Measurements from ENCODE around the gene WBP2. TPM values are rescaled to one million over a fixed set of nuclear protein-coding genes. Genes with fewer than 3 reads are reported as not detected.

Gene WBP2
- total and polyA plus RNA-seq, 2 of the 13 experiments (the other 11 are each of a cell fraction or from before 2014, with no cell fraction given): 29.2 to 29.5 TPM

DNA sequence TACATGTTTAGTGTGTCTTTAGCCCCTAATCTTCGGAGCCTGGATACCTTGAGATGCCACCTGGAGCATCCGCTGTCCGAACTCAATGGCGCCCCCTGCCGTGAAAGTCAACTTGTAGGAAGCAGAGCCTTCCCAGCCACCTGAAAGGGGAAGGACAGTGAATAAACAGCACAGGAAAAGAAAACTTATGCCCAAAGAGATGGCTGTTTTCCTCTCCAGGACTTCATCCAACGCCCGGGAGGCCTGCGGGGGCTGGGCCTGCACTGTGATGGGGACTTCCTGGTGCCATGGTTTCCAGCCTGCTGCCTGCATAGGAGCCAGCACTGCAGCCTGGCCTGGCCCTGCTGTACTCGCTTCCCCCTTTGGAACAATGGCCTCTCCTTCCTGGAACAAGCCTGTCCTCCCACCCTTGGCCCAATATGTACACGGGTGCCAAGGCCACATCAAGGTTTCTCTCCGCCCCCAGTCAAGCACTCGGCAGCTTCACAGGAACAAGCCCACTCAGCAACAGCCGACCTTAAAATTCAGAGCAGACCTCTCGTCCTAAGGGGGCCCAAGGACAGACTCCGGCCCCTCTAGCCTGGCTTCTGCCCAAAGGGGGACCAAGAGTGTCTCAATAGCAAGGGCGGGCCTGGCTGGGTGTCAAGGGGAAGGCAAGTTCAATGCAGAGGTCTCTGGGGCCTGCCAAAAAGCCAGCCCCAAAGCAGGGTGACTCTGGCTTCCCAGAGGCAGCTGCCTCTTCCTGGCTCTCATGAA lies 6.4 kb downstream of the WBP2 start (continued):
- no peak for TF ChIP-seq HNRNPLL (IDR thresholded peaks at IDR 0.05; ENCODE audit: low read depth, low read length, poor library complexity, severe bottlenecking)
- TF ChIP-seq STAT5B (CRISPR knock-in tag; IDR thresholded peaks at IDR 0.05): no peak
- TF ChIP-seq CBX5 (CRISPR knock-in tag; IDR thresholded peaks at IDR 0.05; ENCODE audit: borderline replicate concordance): no peak; the same call in 1 of the 2 replicates
- peak; percentile 73; the same call in 1 of the 2 replicates for TF ChIP-seq ZNF230 (CRISPR knock-in tag; IDR thresholded peaks at IDR 0.05)
- TF ChIP-seq, protein P1, sequence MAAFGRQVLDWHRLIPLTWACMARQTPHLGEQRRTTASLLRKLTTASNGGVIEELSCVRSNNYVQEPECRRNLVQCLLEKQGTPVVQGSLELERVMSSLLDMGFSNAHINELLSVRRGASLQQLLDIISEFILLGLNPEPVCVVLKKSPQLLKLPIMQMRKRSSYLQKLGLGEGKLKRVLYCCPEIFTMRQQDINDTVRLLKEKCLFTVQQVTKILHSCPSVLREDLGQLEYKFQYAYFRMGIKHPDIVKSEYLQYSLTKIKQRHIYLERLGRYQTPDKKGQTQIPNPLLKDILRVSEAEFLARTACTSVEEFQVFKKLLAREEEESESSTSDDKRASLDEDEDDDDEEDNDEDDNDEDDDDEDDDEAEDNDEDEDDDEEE (CRISPR knock-in tag; IDR thresholded peaks at IDR 0.05): 0 out of 2 replicates have a peak, but pooled peaks have one; percentile 20
- TF ChIP-seq, protein P2, sequence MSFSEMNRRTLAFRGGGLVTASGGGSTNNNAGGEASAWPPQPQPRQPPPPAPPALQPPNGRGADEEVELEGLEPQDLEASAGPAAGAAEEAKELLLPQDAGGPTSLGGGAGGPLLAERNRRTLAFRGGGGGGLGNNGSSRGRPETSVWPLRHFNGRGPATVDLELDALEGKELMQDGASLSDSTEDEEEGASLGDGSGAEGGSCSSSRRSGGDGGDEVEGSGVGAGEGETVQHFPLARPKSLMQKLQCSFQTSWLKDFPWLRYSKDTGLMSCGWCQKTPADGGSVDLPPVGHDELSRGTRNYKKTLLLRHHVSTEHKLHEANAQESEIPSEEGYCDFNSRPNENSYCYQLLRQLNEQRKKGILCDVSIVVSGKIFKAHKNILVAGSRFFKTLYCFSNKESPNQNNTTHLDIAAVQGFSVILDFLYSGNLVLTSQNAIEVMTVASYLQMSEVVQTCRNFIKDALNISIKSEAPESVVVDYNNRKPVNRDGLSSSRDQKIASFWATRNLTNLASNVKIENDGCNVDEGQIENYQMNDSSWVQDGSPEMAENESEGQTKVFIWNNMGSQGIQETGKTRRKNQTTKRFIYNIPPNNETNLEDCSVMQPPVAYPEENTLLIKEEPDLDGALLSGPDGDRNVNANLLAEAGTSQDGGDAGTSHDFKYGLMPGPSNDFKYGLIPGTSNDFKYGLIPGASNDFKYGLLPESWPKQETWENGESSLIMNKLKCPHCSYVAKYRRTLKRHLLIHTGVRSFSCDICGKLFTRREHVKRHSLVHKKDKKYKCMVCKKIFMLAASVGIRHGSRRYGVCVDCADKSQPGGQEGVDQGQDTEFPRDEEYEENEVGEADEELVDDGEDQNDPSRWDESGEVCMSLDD (CRISPR knock-in tag; IDR thresholded peaks at IDR 0.05; ENCODE audit: borderline replicate concordance): no peak
- TF ChIP-seq, protein P3, sequence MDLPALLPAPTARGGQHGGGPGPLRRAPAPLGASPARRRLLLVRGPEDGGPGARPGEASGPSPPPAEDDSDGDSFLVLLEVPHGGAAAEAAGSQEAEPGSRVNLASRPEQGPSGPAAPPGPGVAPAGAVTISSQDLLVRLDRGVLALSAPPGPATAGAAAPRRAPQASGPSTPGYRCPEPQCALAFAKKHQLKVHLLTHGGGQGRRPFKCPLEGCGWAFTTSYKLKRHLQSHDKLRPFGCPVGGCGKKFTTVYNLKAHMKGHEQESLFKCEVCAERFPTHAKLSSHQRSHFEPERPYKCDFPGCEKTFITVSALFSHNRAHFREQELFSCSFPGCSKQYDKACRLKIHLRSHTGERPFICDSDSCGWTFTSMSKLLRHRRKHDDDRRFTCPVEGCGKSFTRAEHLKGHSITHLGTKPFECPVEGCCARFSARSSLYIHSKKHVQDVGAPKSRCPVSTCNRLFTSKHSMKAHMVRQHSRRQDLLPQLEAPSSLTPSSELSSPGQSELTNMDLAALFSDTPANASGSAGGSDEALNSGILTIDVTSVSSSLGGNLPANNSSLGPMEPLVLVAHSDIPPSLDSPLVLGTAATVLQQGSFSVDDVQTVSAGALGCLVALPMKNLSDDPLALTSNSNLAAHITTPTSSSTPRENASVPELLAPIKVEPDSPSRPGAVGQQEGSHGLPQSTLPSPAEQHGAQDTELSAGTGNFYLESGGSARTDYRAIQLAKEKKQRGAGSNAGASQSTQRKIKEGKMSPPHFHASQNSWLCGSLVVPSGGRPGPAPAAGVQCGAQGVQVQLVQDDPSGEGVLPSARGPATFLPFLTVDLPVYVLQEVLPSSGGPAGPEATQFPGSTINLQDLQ (CRISPR knock-in tag; IDR thresholded peaks at IDR 0.05): no peak
- peak; percentile 51; the same call in 1 of the 2 replicates for TF ChIP-seq PHF21A (CRISPR knock-in tag; IDR thresholded peaks at IDR 0.05)
- TF ChIP-seq, protein P4, sequence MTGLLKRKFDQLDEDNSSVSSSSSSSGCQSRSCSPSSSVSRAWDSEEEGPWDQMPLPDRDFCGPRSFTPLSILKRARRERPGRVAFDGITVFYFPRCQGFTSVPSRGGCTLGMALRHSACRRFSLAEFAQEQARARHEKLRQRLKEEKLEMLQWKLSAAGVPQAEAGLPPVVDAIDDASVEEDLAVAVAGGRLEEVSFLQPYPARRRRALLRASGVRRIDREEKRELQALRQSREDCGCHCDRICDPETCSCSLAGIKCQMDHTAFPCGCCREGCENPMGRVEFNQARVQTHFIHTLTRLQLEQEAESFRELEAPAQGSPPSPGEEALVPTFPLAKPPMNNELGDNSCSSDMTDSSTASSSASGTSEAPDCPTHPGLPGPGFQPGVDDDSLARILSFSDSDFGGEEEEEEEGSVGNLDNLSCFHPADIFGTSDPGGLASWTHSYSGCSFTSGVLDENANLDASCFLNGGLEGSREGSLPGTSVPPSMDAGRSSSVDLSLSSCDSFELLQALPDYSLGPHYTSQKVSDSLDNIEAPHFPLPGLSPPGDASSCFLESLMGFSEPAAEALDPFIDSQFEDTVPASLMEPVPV (CRISPR knock-in tag; IDR thresholded peaks at IDR 0.05): no peak
- peak; percentile 43 for TF ChIP-seq GATAD2A (CRISPR knock-in tag; IDR thresholded peaks at IDR 0.05)
- TF ChIP-seq, protein P5, sequence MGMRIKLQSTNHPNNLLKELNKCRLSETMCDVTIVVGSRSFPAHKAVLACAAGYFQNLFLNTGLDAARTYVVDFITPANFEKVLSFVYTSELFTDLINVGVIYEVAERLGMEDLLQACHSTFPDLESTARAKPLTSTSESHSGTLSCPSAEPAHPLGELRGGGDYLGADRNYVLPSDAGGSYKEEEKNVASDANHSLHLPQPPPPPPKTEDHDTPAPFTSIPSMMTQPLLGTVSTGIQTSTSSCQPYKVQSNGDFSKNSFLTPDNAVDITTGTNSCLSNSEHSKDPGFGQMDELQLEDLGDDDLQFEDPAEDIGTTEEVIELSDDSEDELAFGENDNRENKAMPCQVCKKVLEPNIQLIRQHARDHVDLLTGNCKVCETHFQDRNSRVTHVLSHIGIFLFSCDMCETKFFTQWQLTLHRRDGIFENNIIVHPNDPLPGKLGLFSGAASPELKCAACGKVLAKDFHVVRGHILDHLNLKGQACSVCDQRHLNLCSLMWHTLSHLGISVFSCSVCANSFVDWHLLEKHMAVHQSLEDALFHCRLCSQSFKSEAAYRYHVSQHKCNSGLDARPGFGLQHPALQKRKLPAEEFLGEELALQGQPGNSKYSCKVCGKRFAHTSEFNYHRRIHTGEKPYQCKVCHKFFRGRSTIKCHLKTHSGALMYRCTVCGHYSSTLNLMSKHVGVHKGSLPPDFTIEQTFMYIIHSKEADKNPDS (CRISPR knock-in tag; IDR thresholded peaks at IDR 0.05): no peak
- TF ChIP-seq, protein P6, sequence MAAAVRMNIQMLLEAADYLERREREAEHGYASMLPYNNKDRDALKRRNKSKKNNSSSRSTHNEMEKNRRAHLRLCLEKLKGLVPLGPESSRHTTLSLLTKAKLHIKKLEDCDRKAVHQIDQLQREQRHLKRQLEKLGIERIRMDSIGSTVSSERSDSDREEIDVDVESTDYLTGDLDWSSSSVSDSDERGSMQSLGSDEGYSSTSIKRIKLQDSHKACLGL (CRISPR knock-in tag; IDR thresholded peaks at IDR 0.05): no peak

Measured in HepG2 (cell line).